Measurements from ENCODE around the gene MAP4K4.

MAP4K4 gene

GRCh38 chr2:101790857-101791256 lies 93.3 kb downstream of the MAP4K4 start:
- DNase-seq (ENCODE audit: low spot score) = no peak

DNA sequence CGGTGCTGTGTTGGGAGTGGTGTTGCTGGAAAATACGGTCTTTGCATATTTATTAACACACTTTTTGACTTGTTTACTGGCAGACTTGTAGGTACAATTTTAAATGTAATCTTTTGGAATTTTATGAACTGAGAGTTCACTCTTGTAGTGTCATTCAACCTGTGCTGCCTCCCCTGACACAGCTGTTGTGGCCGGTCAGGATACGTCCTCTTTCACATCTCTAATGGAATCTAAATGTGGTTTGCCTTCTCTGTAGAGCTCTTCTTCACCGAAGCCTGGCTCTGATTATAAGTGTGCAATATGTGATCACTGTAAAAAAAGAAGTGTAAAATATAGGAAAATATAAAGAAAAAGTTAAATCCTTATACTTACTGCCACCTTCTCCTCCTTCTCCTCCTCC lies 94.7 kb downstream of the MAP4K4 start:
- DNase-seq (ENCODE audit: low spot score) = no peak

- DNase-seq (ENCODE audit: low spot score) = no peak
Measured at GRCh38 chr2:101793277-101793969, 95.9 kb downstream of the MAP4K4 start.

- no peak for DNase-seq (ENCODE audit: low spot score)
Measured at GRCh38 chr2:101794141-101794540, 96.6 kb downstream of the MAP4K4 start.

- no peak for DNase-seq (ENCODE audit: low spot score)
Measured at GRCh38 chr2:101795033-101795432, 97.5 kb downstream of the MAP4K4 start.

- DNase-seq (ENCODE audit: low spot score) = peak; percentile 22
Measured at GRCh38 chr2:101796825-101797600, 99.5 kb downstream of the MAP4K4 start.

GRCh38 chr2:101801496-101801895 lies 104.0 kb downstream of the MAP4K4 start:
- no peak for DNase-seq (ENCODE audit: low spot score)

DNA sequence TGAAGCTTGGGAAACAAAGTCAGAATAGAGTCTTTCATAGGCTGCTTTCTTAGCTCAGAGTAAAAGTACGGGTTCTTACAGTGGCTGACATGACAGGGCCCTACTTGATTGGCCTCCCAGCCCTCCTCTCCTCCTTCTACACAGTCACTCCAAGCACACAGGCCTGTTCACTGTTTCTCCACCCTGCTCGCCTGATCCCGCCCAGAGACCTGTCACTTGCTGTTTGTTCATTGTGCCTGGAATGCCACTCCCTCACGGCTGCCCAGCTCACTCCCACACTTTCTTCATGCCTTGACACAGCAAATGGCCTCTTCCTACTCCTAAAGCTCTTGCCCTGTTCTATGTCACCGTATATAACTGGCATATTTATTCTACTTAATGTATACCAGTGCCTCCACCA lies 104.8 kb downstream of the MAP4K4 start:
- no peak for DNase-seq (ENCODE audit: low spot score)

DNA sequence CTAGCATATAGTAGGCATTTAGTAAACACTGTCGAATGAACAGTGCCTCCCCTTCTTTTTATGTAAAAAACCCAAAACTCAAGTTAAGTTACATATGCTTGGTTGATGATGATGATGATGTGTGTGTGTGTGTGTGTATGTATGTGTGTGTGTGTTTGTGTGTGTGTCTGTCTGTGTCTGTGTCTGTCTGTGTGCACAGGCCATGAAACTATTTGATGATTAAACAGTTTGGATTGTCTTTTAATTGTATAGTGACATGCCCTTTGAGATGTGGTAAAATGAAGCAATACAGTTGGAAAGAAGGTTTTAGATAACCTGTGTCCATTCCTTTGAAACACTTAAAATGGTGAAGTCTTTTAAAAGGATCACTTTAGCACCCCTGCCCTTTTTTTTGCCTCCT lies 105.6 kb downstream of the MAP4K4 start:
- DNase-seq (ENCODE audit: low spot score) = no peak

DNA sequence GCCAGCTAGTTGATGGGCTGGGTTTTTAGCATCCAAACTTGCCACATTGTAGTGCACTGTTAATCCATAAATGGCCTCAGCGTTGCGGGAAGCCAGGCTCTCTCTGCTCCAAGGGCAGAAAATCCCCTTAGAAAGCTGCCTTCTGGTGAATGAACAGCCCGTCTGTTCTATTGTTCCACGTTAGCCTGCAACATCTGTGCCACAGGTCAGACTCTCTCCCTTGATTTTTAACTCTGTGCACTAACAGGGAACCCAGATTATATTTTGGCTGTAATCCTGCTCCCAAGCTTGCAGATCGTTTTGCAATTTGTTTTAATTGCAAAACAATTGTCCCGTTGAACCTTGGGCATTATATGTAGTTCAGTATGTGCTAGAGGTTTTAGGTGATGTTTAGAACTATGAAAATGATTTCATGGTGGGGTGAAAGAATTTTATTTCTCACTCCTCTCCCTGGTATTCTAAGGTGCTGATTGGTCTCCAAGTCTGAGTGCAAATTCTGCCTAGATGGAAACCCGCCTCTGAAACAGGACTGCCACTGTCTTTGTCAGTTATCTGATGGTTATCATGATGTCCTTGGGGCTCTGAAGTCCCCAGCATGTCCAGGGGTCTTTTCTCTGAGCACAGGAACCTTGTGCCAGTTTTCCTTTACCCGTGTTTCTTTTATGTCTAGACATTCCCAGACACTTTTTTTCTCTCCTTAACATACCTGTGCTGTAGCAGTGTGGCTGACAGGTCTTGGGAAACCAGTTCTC lies 106.6 kb downstream of the MAP4K4 start:
- DNase-seq (ENCODE audit: low spot score) = no peak

DNA sequence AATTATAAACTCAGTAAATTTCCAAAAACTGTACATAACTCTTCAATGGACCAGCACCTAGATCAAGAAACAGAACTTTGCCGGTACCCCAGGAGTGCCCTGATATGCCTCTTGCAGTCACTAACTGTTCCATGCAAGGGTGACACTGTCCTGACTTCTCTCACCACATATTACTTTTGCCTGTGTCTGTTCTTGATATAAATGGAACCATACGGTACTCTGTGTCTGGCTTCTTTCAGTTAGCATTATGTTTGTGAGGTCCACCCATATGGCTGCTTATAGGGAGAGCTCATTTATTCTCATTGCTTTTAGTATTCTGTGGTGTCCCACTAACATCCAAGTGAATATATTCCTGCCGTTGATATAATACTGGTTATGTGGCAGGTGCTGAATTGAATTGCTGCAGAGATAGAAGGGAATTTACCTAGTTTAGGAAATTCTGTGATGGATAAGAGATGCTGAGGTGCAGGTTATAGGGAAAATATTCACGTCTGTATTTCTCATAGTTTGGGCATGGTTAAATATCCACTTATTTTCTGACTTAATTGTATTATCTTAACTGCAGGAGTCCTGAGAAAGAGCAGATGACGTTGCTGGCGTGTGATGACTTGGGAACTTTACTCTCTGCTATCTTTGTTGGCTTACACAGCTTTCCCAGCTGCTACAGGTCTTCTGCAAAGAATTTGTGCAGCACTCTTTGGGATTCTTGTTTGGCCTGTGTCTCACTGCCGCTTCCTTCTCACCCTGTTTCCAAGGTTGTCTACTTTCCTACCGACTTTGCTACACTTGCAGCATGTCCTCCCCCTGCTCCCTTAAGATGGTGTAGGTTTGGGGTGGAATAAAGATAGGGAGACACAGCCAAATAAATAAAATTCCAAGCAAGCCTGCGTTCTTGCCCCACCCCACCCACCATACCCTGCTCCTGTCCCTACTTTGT lies 107.9 kb downstream of the MAP4K4 start:
- no peak for DNase-seq (ENCODE audit: low spot score)

DNA sequence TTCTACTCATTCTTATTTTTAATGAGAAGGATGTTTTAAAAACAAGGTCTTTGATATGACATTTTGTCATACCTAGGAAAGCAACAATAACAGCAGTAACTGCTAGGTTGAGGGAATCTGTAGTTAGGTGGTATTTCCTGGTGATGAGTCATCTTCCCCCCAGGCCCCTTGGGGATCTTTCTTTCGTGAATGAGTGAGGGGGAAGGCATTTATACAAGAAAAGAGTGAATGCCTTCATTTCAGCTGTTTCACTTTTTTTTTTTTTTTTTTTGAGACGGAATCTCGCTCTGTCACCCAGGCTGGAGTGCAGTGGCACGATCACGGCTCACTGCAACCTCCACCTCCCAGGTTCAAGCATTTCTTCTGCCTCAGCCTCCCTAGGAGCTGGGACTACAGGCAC lies 108.6 kb downstream of the MAP4K4 start:
- no peak for DNase-seq (ENCODE audit: low spot score)

DNA sequence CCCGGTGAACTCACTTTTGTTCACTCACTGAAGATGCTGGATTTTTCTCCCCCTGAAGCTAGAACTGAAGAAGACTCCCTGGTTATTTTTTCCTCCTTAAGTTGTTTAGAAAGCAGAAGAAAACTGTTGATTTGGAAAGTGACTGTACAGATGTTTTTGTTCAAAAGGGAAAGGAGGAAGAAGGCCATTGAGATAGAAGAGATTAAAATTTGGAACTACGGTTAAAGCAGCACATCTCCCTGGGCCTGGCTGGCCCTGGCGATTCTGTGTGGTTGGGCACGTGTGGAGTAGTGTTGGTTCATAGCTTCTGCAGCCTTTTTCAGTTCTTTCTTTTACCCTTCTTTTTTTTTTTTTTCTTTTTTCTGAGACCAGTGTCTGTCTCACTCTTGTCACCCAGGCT lies 109.2 kb downstream of the MAP4K4 start:
- DNase-seq (ENCODE audit: low spot score) = no peak

GRCh38 chr2:101807242-101807641 lies 109.7 kb downstream of the MAP4K4 start:
- no peak for DNase-seq (ENCODE audit: low spot score)

DNA sequence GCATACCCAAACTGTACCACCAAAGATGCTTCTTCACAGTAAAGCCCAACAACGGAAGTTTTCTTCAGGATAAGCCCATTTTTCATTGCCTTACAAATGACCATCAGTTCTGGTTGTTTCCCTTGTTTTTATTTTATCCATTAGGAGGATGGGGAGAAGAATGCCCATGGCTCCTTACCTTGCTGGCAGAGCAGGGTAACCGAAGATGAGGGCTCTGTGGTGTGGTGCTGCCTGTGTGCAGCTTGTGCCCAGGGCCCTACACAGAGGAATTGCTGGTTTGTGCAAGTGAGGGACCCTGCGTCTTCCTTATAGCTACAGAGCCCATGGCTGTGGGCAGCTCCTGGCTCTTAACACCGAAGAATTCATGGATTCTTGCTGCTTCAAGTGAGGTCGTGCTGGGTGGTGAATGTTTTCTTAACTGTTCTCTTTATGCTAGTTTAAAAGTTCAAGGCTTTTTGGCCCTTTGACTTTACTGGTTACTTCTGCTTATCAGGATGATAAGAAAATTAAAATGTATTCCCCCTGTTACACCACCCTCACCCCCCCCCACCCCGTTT lies 110.6 kb downstream of the MAP4K4 start:
- DNase-seq (ENCODE audit: low spot score) = no peak

- no peak for DNase-seq (ENCODE audit: low spot score)
Measured at GRCh38 chr2:101809698-101810097, 112.2 kb downstream of the MAP4K4 start.

GRCh38 chr2:101811226-101812015 lies 113.9 kb downstream of the MAP4K4 start:
- no peak for DNase-seq (ENCODE audit: low spot score)

DNA sequence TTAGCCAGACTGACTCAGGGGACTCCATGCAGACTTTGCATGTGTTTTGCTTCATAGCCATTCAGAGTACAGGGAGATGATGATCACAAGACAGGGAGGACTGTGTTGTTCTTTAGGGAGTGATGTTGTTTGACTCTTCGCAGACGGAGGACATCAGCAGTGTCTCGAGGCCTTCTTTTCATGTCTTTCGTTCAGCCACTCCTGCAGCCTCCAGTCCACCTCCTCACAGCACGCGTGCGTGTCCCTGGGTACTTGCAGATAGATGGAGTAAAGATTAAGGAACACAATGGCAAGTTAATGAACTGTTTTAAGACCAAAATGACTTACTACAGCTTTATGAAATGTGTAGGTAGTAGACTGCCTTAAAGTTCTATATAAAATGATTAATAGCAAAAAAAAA lies 114.7 kb downstream of the MAP4K4 start:
- no peak for DNase-seq (ENCODE audit: low spot score)

DNA sequence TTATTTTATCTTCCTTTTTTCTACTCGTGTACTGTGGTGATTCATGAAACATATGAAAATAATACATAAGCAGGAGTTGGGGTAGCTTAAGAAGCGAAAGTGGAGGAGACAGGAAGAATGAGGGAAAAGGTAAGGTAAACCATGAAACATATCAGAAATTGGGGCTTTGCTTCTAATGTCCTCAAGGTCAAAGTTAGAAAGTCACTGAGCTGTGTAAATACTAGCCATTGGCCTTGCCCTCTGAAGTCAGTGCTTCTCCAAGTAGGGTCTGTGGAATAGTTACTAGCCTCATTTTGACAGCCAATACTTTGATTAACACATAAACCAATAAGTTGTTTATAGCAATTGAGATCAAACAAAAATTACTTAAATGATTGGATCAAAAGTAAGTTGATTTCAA lies 117.2 kb downstream of the MAP4K4 start:
- DNase-seq (ENCODE audit: low spot score) = no peak

GRCh38 chr2:101815154-101815553 lies 117.6 kb downstream of the MAP4K4 start:
- DNase-seq (ENCODE audit: low spot score) = no peak

Data from hematopoietic multipotent progenitor cell treated with erythropoietin and hydrocortisone succinate and interleukin-3 and kit ligand, for 15 days (in vitro differentiated cells).